ENCODE data around the gene MXRA8. TPM values are rescaled to one million over a fixed set of nuclear protein-coding genes. Genes with fewer than 3 reads are reported as not detected.
A peak's percentile ranks its signal among the peaks of the same experiment; 100 is the strongest.

The MXRA8 gene
- total and polyA plus RNA-seq, 9 of the 15 experiments (the other 6 are each of a cell fraction or from before 2014, with no cell fraction given), result 0.66 to 11.3 (median 6.3) TPM

GRCh38 chr1:1307923-1308755, 50.2 kb downstream of the MXRA8 start, which contains the start of the genes ACAP3 and PUSL1 (continued):
- TF ChIP-seq MIER1 (IDR thresholded peaks at IDR 0.05; ENCODE audit: low read depth), result no peak
- no peak for TF ChIP-seq BACH1 (tag; IDR thresholded peaks at IDR 0.05)
- TF ChIP-seq CBFA2T3 (IDR thresholded peaks at IDR 0.05), result 0 out of 2 replicates have a peak, but pooled peaks have one; percentile 8
- no peak for TF ChIP-seq ELK3 (CRISPR knock-in tag; IDR thresholded peaks at IDR 0.05)
- TF ChIP-seq ZFP1 (CRISPR knock-in tag; IDR thresholded peaks at IDR 0.05), result no peak
- no peak for TF ChIP-seq DEAF1 (CRISPR knock-in tag; IDR thresholded peaks at IDR 0.05)
- no peak for TF ChIP-seq ZNF184 (CRISPR knock-in tag; IDR thresholded peaks at IDR 0.05)
- no peak for TF ChIP-seq STAT5B (CRISPR knock-in tag; IDR thresholded peaks at IDR 0.05)
- TF ChIP-seq FOXA1 (IDR thresholded peaks at IDR 0.05; ENCODE audit: borderline replicate concordance), result no peak
- TF ChIP-seq ZNF280B (CRISPR knock-in tag; IDR thresholded peaks at IDR 0.05), result no peak
- TF ChIP-seq, protein P1, sequence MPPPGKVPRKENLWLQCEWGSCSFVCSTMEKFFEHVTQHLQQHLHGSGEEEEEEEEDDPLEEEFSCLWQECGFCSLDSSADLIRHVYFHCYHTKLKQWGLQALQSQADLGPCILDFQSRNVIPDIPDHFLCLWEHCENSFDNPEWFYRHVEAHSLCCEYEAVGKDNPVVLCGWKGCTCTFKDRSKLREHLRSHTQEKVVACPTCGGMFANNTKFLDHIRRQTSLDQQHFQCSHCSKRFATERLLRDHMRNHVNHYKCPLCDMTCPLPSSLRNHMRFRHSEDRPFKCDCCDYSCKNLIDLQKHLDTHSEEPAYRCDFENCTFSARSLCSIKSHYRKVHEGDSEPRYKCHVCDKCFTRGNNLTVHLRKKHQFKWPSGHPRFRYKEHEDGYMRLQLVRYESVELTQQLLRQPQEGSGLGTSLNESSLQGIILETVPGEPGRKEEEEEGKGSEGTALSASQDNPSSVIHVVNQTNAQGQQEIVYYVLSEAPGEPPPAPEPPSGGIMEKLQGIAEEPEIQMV (tag; conservative IDR thresholded peaks at IDR 0.05; ENCODE audit: low read depth), result no peak
- TF ChIP-seq DMBX1 (CRISPR knock-in tag; IDR thresholded peaks at IDR 0.05; ENCODE audit: borderline replicate concordance), result no peak
- TF ChIP-seq ZC3H4 (CRISPR knock-in tag; IDR thresholded peaks at IDR 0.05; ENCODE audit: borderline replicate concordance), result no peak
- TF ChIP-seq, protein P2, sequence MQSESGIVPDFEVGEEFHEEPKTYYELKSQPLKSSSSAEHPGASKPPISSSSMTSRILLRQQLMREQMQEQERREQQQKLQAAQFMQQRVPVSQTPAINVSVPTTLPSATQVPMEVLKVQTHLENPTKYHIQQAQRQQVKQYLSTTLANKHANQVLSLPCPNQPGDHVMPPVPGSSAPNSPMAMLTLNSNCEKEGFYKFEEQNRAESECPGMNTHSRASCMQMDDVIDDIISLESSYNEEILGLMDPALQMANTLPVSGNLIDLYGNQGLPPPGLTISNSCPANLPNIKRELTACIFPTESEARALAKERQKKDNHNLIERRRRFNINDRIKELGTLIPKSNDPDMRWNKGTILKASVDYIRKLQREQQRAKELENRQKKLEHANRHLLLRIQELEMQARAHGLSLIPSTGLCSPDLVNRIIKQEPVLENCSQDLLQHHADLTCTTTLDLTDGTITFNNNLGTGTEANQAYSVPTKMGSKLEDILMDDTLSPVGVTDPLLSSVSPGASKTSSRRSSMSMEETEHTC (IDR thresholded peaks at IDR 0.05), result no peak; the same call in 1 of the 2 replicates
- TF ChIP-seq FOS (IDR thresholded peaks at IDR 0.05; ENCODE audit: extremely low read depth, insufficient read length), result no peak
- TF ChIP-seq ZBED1 (IDR thresholded peaks at IDR 0.05), result 0 out of 2 replicates have a peak, but pooled peaks have one; percentile 34
- TF ChIP-seq, protein P3, sequence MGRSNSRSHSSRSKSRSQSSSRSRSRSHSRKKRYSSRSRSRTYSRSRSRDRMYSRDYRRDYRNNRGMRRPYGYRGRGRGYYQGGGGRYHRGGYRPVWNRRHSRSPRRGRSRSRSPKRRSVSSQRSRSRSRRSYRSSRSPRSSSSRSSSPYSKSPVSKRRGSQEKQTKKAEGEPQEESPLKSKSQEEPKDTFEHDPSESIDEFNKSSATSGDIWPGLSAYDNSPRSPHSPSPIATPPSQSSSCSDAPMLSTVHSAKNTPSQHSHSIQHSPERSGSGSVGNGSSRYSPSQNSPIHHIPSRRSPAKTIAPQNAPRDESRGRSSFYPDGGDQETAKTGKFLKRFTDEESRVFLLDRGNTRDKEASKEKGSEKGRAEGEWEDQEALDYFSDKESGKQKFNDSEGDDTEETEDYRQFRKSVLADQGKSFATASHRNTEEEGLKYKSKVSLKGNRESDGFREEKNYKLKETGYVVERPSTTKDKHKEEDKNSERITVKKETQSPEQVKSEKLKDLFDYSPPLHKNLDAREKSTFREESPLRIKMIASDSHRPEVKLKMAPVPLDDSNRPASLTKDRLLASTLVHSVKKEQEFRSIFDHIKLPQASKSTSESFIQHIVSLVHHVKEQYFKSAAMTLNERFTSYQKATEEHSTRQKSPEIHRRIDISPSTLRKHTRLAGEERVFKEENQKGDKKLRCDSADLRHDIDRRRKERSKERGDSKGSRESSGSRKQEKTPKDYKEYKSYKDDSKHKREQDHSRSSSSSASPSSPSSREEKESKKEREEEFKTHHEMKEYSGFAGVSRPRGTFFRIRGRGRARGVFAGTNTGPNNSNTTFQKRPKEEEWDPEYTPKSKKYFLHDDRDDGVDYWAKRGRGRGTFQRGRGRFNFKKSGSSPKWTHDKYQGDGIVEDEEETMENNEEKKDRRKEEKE (IDR thresholded peaks at IDR 0.05; ENCODE audit: borderline replicate concordance in 1 of 2, control insufficient read depth in 1 of 2, low read depth in 2 of 2, low read length in 1 of 2), result no peak
